Colonic mucosa (tissue), 4 donors: ENCODE measurements around the gene TGFBR2. TPM values are rescaled to one million over a fixed set of nuclear protein-coding genes. Genes with fewer than 3 reads are reported as not detected.

Experiments used
- DNase-seq: peaks from one replicate; pipeline ENCODE4 v3.0.0-alpha.2; 2020
- H3K27ac ChIP-seq: fragments of 200-600 bp; one replicate; pipeline ENCODE4 v1.8.0; 2021
- H3K27me3 ChIP-seq: fragments of 200-600 bp; one replicate; pipeline ENCODE4 v1.8.0; 2021
- H3K36me3 ChIP-seq: fragments of 200-600 bp; one replicate; pipeline ENCODE4 v1.8.0; 2021
- H3K4me1 ChIP-seq: fragments of 200-600 bp; one replicate; pipeline ENCODE4 v1.8.0; 2021; ENCODE audit warnings: mild to moderate bottlenecking
- H3K4me3 ChIP-seq: fragments of 200-600 bp; one replicate; pipeline ENCODE4 v1.8.0; 2021
- H3K9ac ChIP-seq, 2 donors: one replicate each; pipeline ENCODE4 v1.7.0; 2013; ENCODE audit warnings: control low read depth in 2 of 2, low read depth in 2 of 2, low read length in 2 of 2
- H3K9me3 ChIP-seq: fragments of 200-600 bp; one replicate; pipeline ENCODE4 v1.8.0; 2021
- intact Hi-C: fragments of 100-400 bp; cut with DNase I; formaldehyde crosslinking; loops from one replicate; pipeline ENCODE4 v1.14.1; 2022
- total RNA-seq, 2 donors: library from RNA; stranded (reverse); fragmentation: NEBNext Ultra II Directional in 1 of 2; extraction: Animal tissue kit (Norgen Biotek cat#: 25700) in 1 of 2; gene quantifications; one replicate each; pipeline ENCODE4 v1.2.1, GENCODE V29; 2021
- TF ChIP-seq, protein P1 (sequence below): fragments of 200-600 bp; IDR thresholded peaks from one replicate; pipeline ENCODE4 v1.8.0; 2022; ENCODE audit warnings: antibody characterized with exemption, mild to moderate bottlenecking
- donor health status: healthy.
- donor health status: DM: no; HTN: no; CAD: no.
- donor health status: DM: no; HTN: no; CAD: no.

Gene TGFBR2
- total RNA-seq, 2 donors from 2014 or later = 32.4 to 53.5 TPM

- no peaks in the 10 kb centered on the region for H3K36me3 ChIP-seq
- no peaks in the 10 kb centered on the region for H3K9me3 ChIP-seq
- DNase-seq = no peak
- H3K4me1 ChIP-seq = no peaks in the 10 kb centered on the region
- H3K9ac ChIP-seq = no peak overlapping the region
- intact Hi-C loops = no loop called here
- no peak overlapping the region for H3K27ac ChIP-seq
- H3K27me3 ChIP-seq = no peaks in the 10 kb centered on the region
- TF ChIP-seq, protein P1, sequence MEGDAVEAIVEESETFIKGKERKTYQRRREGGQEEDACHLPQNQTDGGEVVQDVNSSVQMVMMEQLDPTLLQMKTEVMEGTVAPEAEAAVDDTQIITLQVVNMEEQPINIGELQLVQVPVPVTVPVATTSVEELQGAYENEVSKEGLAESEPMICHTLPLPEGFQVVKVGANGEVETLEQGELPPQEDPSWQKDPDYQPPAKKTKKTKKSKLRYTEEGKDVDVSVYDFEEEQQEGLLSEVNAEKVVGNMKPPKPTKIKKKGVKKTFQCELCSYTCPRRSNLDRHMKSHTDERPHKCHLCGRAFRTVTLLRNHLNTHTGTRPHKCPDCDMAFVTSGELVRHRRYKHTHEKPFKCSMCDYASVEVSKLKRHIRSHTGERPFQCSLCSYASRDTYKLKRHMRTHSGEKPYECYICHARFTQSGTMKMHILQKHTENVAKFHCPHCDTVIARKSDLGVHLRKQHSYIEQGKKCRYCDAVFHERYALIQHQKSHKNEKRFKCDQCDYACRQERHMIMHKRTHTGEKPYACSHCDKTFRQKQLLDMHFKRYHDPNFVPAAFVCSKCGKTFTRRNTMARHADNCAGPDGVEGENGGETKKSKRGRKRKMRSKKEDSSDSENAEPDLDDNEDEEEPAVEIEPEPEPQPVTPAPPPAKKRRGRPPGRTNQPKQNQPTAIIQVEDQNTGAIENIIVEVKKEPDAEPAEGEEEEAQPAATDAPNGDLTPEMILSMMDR = no peak
- no peak overlapping the region for H3K4me3 ChIP-seq
Measured at GRCh38 chr3:30616347-30617027, 10.1 kb downstream of the TGFBR2 start.

DNA sequence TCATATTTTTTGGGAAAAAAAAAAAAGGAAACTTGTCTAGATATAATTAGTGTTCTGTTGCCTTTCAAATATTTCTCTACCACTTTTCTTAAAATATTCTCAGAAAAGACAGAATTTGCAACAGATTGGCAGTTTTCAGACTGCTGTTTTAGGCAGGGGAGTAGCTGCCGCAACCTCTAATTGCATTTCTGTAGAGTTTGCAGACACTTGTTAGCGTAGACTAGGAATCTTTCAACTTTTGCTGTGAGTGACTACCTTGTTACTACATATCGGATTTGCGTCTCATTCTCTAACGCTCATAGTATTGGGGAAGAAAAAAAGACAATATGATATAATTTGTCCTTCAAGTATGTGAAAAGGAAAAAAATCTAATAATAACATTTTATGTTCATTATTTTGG, 10.7 kb downstream of the TGFBR2 start:
- DNase-seq = no peak
- H3K9me3 ChIP-seq = no peaks in the 10 kb centered on the region
- H3K36me3 ChIP-seq = no peaks in the 10 kb centered on the region
- H3K9ac ChIP-seq = no peak overlapping the region
- no peaks in the 10 kb centered on the region for H3K4me1 ChIP-seq
- TF ChIP-seq, protein P1 = no peak
- no peaks in the 10 kb centered on the region for H3K27me3 ChIP-seq
- intact Hi-C loops = no loop called here
- no peak overlapping the region for H3K4me3 ChIP-seq
- H3K27ac ChIP-seq = no peak overlapping the region

GRCh38 chr3:30617653-30618052, 11.3 kb downstream of the TGFBR2 start:
- H3K27me3 ChIP-seq = no peaks in the 10 kb centered on the region
- H3K36me3 ChIP-seq = no peaks in the 10 kb centered on the region
- DNase-seq = no peak
- TF ChIP-seq, protein P1 = no peak
- no peak overlapping the region for H3K4me3 ChIP-seq
- no peak overlapping the region for H3K27ac ChIP-seq
- intact Hi-C loops = no loop called here
- no peaks in the 10 kb centered on the region for H3K9me3 ChIP-seq
- H3K9ac ChIP-seq = no peak overlapping the region
- H3K4me1 ChIP-seq = no peaks in the 10 kb centered on the region

DNA sequence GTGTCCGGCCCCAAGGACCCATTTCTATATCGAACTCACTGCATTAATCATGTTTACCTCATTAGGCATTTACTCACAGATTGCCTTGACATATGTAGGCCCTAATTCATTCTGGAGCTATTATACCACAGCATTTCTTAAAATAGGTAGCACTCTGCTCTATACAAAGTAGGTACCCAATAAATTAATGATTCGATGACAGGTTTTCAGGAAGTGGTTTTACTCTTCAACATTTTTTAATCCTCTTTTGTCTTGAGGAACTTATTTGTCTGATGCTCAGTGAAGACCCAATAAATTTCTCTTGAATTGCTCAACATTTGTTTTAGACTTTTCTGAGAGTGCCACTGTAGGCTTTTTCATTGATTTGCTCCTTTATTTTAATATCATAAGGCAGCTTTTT, 12.1 kb downstream of the TGFBR2 start:
- Histone ChIP-seq H3K4me1 (no peaks in the 10 kb centered on the region), H3K27ac (no peak overlapping the region)

DNA sequence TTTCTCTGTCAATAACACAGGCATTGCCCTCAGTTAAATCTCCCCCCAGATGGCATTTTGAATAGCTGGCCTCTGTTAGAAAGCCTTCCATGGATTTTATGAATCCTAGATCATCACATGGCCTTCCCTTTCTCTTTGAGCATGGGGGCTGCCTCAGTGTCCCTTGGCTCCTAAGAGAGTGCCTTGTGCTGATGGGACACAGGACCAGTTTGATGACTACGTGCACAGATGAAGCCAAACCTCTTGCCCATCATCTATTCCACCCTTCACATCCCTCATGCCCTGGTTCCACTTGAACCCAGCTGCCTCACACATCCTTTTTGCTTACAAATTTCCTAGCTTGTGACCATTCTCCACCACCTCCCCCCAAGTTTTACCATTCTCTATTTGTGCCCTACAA, 12.9 kb downstream of the TGFBR2 start:
- no peak overlapping the region for H3K27ac ChIP-seq

More for the DNA sequence above, 12.1 kb downstream of the TGFBR2 start:
- Histone ChIP-seq H3K27me3 (no peaks in the 10 kb centered on the region), H3K9ac (no peak overlapping the region), H3K4me3 (no peak overlapping the region), H3K36me3 (no peaks in the 10 kb centered on the region), H3K9me3 (no peaks in the 10 kb centered on the region)
- intact Hi-C loops = no loop called here
- no peak for DNase-seq
- TF ChIP-seq, protein P1 = no peak

More for the DNA sequence above, 12.9 kb downstream of the TGFBR2 start:
- Histone ChIP-seq H3K9me3 (no peaks in the 10 kb centered on the region), H3K4me1 (no peaks in the 10 kb centered on the region), H3K4me3 (no peak overlapping the region), H3K27me3 (no peaks in the 10 kb centered on the region), H3K36me3 (no peaks in the 10 kb centered on the region), H3K9ac (no peak overlapping the region)
- TF ChIP-seq, protein P1 = no peak
- no peak for DNase-seq
- intact Hi-C loops = no loop called here
